ENCODE measurements around the gene ITGB4.

DNA sequence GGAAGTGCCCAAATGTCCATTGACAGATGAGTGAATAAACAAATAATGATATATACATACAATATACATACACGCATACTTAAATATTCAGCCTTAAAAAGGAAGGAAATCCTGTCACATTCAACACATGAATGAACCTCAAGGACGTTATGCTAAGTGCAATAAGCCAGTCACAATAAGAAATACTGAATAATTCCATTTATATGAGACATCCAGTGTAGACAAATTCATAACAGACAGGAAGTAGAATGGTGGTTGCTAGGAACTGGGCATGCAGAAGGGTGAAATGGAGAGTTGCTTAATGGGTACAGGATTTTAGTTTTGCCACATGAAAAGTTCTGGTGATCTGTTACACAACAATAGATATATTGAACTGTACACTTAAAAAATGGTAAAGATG, 8.8 kb upstream of the ITGB4 start:
- TF ChIP-seq CTCF (IDR thresholded peaks at IDR 0.05 in 2 of 3, conservative IDR thresholded peaks at IDR 0.05 in 1 of 3; ENCODE audit: control insufficient read depth in 2 of 3, extremely low read depth in 1 of 3, insufficient read depth in 1 of 3, low read depth in 3 of 3, low read length in 3 of 3), result no peak
- TF ChIP-seq YY1 (IDR thresholded peaks at IDR 0.05; ENCODE audit: low read depth, low read length), result no peak
- TF ChIP-seq SUZ12 (IDR thresholded peaks at IDR 0.05; ENCODE audit: unreplicated experiment), result no peak
- TF ChIP-seq, protein P1, sequence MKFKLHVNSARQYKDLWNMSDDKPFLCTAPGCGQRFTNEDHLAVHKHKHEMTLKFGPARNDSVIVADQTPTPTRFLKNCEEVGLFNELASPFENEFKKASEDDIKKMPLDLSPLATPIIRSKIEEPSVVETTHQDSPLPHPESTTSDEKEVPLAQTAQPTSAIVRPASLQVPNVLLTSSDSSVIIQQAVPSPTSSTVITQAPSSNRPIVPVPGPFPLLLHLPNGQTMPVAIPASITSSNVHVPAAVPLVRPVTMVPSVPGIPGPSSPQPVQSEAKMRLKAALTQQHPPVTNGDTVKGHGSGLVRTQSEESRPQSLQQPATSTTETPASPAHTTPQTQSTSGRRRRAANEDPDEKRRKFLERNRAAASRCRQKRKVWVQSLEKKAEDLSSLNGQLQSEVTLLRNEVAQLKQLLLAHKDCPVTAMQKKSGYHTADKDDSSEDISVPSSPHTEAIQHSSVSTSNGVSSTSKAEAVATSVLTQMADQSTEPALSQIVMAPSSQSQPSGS (IDR thresholded peaks at IDR 0.05; ENCODE audit: low read length), result no peak
- TF ChIP-seq, protein P2, sequence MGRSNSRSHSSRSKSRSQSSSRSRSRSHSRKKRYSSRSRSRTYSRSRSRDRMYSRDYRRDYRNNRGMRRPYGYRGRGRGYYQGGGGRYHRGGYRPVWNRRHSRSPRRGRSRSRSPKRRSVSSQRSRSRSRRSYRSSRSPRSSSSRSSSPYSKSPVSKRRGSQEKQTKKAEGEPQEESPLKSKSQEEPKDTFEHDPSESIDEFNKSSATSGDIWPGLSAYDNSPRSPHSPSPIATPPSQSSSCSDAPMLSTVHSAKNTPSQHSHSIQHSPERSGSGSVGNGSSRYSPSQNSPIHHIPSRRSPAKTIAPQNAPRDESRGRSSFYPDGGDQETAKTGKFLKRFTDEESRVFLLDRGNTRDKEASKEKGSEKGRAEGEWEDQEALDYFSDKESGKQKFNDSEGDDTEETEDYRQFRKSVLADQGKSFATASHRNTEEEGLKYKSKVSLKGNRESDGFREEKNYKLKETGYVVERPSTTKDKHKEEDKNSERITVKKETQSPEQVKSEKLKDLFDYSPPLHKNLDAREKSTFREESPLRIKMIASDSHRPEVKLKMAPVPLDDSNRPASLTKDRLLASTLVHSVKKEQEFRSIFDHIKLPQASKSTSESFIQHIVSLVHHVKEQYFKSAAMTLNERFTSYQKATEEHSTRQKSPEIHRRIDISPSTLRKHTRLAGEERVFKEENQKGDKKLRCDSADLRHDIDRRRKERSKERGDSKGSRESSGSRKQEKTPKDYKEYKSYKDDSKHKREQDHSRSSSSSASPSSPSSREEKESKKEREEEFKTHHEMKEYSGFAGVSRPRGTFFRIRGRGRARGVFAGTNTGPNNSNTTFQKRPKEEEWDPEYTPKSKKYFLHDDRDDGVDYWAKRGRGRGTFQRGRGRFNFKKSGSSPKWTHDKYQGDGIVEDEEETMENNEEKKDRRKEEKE (IDR thresholded peaks at IDR 0.05), result no peak
- no peak for TF ChIP-seq EP300 (IDR thresholded peaks at IDR 0.05; ENCODE audit: borderline replicate concordance in 1 of 2, control insufficient read depth in 1 of 2, low read depth in 2 of 2, low read length in 2 of 2)
- no peak for TF ChIP-seq EZH2 (IDR thresholded peaks at IDR 0.05; ENCODE audit: borderline replicate concordance, control insufficient read depth, low read depth, low read length)
- no peak for TF ChIP-seq TAF1 (IDR thresholded peaks at IDR 0.05; ENCODE audit: borderline replicate concordance, low read depth, low read length)
- no peak for TF ChIP-seq POLR2AphosphoS5 (IDR thresholded peaks at IDR 0.05; ENCODE audit: low read length)
